NOMO-1 treated with DMSO at 0.1 percent for 48 hours (cell line): Measurements from ENCODE around the gene SEMA3B.

Experiments used
- DNase-seq: peaks from one replicate; lab custom pipeline; 2025; ENCODE audit not compliant: unreplicated experiment; lab: John Stamatoyannopoulos, UW

Gene SEMA3B

GRCh38 chr3:50292159-50293078, 23.5 kb downstream of the SEMA3B start, which contains the start of gene IFRD2:
Gene IFRD2 (minus strand): TSS chr3:50292429. CDS start chr3:50292274, 155 bp downstream.
- DNase-seq = peak; percentile 98

- no peak for DNase-seq
Observed at GRCh38 chr3:50293079-50293801, 24.3 kb downstream of the SEMA3B start.

DNA sequence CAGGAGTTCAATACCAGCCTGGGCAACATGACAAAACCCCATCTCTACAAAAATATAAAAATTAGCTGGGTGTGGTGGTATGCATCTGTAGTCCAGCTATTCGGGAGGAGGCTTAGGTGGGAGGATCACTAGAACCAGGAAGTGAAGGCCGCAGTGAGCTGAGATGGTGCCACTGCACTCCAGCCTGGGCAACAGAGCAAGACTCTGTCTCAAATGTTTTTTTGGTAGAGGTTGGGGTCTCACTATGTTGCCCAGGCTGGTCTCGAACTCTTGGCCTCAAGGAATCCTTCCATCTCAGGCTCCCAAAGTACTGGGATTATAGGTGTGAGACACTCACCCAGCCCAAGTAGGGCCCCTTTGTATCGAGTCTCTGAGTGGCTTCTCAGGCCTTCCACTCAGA, 25.1 kb downstream of the SEMA3B start:
- no peak for DNase-seq

DNA sequence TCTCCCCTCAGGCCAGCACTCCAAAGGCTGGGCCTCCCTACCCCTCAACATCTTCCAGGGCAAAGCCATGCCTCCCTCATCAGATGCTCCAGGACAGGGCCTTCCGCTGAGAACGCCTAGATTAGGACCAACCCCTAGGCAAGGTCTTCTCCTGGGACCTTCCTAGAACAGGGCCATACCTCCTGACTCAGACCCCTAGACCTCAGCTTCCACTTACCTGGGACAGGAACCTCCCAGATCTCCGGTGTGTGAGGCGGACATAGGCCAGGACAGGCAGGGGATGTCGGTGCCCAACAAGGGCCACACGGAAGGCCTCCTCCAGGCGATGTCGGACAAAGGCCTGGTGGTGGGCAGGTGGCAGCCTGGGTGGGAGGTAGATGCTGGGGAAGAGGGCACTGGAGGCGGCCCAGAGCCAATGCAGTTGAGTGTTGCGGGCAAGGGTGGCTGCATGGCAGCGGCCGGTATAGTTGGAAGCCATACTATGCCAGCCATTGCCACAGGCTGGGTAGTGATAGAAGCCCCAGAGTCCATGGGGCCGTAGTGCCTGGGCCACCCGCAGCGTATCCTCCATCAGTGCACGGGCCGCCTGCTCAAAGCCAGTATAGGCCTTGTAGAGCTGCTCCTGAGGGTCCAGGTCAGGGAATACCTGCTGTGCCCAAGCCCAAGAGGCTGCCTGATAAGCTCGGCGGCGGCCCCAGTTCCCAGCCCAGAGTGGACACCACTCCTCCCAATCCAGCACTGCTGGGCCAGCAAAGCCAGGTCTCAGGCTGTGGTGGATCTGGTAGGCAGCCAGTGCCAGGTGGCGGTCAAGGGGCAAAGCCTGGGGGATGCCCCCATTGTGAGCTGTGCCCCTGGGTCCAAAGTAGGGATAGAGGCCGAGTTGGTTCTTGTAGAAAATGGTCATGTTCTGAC, 25.8 kb downstream of the SEMA3B start:
- DNase-seq = no peak

- DNase-seq = no peak
Observed at GRCh38 chr3:50295553-50296431, 26.8 kb downstream of the SEMA3B start.

DNA sequence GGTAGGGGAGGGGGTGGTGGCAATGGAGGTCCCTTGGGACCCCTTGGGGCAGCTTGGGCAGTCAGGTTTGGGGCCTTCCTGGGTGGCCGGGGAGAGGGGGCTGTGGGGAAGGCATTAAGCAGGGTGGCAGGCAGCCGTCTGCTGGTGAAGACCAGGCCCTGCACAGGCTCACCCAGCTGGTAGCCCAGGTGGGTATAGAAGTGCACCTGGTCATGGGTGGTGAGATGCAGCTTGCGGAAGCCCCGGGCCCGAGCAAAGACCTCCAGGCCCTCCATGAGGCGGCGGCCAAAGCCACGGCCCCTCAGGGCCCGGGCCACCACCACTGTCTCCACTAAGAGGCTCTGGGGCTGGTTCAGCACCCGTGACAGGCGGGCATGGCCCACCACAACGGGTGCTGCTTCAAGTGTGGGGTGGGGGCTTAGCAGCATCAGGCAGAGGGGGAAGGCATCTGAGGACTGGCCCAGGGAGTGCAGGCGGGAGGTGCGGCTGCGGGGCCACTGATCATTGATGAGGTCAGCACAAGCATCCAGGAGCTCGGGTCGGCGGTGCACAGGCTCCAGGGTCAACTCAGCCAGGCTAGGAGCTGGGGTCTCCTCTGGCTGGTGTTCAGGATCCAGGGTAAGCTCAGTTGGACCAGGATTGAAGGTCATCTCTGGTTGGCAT, 27.9 kb downstream of the SEMA3B start:
- no peak for DNase-seq

GRCh38 chr3:50297384-50297775, 28.4 kb downstream of the SEMA3B start:
- DNase-seq = no peak

DNA sequence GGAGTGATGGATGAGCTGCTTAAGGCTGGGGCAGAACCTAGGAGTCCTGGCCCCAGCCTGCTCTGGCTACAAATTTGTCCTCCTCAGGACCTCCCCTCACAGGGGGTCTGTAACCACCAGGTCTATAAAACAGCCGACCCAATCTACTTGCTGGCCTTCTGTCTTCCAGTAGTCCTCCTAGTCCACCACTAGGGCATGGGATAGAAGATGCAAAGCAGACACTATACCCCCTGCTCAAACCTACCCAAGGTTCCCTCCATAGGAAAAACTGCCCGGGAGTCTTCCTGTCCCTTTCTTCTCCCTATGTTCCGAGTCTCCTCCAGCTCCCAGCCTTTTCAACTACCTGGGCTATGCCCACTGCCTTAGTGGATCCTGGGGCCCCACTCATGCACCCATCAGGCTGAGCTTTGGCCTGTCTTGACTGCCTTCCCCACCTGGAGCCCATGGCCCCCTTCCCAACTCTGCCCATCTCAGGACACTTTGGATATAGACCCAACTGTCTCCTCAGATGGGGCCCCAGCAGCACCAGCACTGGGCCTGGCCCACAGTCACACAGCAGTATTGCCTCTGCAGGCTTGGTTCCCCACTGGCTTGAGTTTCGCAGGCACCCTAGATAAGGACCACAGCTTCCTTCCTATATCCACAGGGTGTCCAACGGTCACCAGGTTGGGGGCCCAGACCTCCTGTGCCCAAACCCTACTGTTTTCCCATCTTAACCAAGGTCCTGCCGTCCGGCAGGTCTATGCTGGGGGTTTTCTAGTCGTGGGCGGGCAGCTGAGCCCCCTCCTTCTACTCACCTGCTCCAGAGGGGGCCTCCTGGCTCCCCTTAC, 29.2 kb downstream of the SEMA3B start:
- DNase-seq = peak; percentile 25

DNA sequence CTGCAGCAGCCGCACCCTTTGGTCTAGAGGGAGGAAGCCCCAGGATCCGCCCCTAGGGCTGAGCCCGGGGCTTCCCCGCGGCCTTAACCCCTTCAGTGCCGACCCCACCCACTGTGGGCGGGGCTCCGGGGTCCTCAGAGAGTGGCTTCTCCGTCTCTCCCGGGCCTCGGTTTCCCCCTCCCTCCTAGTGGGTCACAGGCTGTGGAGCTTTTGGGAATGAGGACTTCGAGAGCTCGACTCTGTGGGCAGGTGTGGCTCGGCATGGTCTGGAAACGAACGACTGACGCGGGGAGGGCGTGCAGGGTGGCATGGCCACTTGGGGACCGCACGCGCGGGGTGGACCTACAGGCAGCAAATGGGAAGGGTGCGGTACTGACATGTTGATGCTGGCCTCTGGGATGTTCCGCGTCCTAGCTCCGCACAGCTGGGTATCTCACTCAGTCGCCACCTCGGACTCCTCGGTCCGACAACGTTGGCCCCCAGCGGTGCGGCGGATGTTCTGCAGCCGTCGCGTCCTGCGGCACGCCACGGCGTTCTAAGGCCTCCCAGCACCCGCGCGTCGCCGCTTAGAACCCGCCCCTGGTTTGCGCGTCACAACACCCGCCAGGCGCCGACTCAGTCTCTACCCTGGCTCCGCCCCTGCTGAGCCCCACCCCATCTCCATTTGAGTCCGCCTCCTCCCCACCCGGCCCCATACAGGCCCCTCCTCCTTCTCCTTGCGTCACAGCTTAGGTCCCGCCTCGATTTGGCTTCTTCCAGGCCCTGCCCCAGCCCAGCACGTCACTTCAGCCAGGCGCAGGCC, 30.1 kb downstream of the SEMA3B start, which contains the start of the genes HYAL3 and NAA80:
HYAL3 (minus strand) TSS at position 570 of the 802 bp plus-strand sequence. CDS start 3,803 bp downstream, outside the sequence.
NAA80 (minus strand) TSS at position 570 of the 802 bp plus-strand sequence. CDS start 1,942 bp downstream, outside the sequence.
- peak; percentile 99 for DNase-seq

- no peak for DNase-seq
Observed at GRCh38 chr3:50299638-50299928, 30.6 kb downstream of the SEMA3B start.

DNA sequence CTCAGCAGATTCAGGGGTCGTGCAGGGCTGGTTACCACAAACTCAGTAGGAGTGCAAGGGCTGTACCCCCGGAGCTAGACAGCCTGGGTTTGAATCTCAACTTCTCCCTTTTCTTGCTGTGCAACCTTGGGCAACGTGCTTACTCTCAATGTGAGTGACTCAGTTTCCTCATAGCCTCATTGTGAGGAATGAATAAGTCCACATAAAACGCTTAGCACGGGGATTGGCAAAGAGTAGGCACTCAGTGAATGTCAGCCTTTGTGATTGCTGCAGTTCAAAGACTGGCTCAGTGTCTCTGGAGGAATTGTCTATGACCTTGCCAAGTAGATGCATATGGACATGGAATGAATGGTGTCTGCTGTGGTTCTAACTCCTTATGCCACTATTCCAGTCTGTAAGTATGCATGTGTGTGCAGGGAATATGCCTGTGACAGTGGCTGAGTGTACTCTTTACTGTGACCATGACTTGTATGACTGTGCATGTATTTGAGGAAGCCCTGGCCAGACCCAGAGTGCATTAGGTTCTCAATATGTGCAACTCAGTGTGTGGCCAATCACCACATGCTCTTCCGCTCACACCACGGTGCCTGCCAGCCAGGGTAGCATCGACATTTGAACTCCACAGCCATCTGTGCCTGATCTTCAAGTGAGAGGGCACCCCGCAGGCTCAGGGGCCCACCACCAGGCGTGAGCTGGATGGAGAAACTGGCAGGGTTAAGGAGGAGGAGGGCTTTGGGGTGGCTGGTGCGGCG, 31.2 kb downstream of the SEMA3B start:
- peak; percentile 92 for DNase-seq

- no peak for DNase-seq
Observed at GRCh38 chr3:50300681-50301254, 31.8 kb downstream of the SEMA3B start.

DNA sequence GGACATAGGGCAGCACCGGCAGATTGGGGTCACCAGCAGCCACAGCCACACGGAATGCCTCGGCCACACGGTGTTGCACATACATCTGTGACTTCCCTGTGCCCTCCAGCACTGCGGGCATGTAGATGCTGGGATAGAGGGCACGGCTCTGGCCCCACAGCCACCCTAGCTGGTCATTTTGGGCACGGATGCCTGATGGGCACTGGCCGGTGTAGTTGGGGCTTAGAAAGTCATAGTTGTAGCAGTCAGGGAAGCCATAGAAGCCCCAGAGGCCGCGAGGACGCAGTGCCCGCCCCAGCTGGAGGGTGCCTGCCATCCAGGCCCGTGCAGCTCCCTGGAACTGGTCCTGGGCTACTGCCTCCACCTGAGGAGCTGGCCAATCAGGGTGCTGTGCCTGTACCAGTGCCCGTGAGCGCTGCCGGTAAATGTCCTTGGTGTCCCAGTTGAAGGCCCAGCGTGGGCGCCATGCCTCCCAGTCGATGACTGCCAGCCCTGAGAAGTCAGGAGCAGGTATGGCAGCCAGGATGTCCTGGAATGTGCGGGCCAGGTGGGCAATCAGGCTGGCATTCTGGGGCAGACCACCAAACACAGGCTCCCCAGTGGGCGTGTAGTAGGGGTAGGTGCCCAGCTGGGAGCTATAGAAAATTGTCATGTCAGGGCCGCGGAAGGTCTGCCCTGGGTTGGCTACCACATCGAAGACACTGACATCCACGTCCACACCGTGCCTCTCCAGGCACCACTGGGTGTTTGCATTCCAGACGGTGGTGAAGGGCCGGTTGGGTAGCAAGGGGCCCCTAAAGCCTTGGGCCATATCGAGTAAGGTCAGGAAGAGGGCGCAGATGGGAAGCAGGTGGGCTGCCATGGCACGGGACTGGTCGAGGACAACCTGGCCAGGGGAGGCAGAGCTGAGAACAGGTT, 33.4 kb downstream of the SEMA3B start:
- DNase-seq = no peak

DNA sequence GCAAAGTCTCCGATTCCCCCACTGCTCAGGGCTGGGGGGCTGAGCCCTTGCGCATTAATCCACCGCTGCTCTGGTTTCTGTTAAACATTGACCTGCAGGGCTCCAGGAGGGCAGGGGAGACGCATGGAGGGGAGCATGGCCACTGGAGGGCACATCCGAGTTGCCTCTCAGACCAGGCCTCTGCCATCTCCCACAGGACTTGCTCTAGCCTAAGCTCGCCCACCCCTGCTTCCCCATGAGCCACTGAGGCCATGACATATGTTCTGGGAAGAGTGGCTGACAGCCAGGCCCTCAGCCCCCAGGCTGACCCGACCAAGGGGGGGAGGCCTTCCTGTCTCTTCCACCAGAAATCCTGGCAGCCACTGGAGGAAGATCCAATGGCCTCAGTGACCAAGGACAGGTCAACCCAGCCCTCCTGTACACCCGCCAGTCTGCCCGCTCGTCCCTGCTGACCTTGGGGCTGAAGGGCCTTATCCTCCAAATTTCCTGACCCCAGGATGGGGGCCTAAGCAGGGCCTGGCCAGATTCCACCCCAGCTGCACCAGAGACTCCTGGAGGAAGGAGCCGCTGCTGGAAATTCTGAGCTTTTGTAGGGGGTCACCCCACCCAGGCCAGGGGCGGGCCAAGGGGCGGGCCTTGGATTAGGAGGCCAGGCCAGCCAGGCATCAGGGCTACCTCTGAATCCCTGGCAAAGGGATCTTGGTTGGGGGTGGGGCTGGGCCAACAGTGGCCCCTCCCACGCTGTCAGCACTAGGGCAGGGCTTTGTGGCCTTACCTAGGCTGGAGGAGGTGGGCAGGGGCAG, 34.3 kb downstream of the SEMA3B start, which contains the start of gene HYAL1:
HYAL1 (minus strand) TSS at position 562 of the 803 bp plus-strand sequence. CDS start 618 bp downstream, outside the sequence.
- no peak for DNase-seq

DNA sequence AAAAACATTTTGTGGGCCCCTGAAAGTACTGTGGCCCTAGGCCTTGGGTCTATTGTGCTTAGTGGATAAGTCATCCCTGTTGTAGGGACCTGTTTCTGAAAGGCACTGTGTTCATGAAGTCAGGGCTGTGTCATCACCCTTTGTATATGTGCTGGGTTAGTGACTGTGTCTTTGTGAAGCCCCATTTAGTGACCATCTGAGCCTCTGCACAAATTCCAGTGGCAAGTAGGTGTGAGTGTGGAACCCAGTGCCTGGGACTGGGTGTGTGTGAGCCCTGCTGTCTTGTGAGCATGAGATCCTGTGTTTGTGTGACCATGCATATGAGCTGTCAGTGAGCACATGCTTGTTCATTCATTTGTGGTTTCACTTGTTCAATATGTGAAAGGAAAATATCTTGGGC, 35.7 kb downstream of the SEMA3B start:
- DNase-seq = no peak
